Astrocyte of the spinal cord (primary cell): ENCODE measurements around the gene HAGH.

ENCODE experiments used
- DNase-seq: peaks from one replicate; pipeline ENCODE4 v3.0.0; 2011; ENCODE audit warnings: low read depth, low spot score
- H3K4me3 ChIP-seq: 2 replicates; pipeline ENCODE4 v1.5.1; 2011; ENCODE audit warnings: low read depth, mild to moderate bottlenecking, low read length, moderate library complexity
- in situ Hi-C: cut with HindIII; loops from 2 replicates; pipeline ENCODE4 v1.10.0; 2017; ENCODE audit warnings: low sequenced_read_pairs
- TF ChIP-seq, protein P1 (sequence below): IDR thresholded peaks from 2 replicates; pipeline ENCODE4 v1.5.1; 2012; ENCODE audit warnings: low read depth, mild to moderate bottlenecking, low read length, inconsistent platforms

The HAGH gene

DNA sequence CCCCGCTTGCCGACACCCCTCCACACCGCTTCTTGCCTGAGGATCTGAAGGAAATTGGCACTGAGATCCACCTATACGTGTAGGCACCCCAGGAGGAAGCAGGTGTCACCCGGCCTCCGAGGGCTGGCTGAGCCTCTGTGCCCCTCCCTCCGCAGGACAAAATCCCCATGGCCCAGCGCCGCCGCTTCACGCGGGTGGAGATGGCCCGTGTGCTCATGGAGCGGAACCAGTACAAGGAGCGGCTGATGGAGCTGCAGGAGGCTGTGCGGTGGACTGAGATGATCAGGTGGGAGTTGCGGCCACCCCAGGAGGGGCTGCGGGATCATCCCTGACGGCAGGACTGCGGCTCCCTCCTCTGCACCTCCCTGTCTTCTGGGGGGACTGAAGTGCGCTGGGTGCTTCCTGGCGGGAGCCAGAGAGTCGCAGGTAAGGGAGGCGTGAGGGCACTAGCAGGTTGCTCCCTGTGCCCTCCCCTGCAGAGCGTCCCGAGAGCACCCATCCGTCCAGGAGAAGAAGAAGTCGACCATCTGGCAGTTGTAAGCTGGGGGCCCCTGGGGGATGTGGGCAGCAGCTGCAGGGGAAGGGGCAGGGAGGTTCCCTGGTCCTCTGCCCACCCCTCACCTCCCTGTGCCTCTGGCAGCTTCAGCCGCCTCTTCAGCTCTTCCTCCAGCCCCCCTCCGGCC is 64.3 kb downstream of the HAGH start:
- DNase-seq, result no peak
- TF ChIP-seq, protein P1, sequence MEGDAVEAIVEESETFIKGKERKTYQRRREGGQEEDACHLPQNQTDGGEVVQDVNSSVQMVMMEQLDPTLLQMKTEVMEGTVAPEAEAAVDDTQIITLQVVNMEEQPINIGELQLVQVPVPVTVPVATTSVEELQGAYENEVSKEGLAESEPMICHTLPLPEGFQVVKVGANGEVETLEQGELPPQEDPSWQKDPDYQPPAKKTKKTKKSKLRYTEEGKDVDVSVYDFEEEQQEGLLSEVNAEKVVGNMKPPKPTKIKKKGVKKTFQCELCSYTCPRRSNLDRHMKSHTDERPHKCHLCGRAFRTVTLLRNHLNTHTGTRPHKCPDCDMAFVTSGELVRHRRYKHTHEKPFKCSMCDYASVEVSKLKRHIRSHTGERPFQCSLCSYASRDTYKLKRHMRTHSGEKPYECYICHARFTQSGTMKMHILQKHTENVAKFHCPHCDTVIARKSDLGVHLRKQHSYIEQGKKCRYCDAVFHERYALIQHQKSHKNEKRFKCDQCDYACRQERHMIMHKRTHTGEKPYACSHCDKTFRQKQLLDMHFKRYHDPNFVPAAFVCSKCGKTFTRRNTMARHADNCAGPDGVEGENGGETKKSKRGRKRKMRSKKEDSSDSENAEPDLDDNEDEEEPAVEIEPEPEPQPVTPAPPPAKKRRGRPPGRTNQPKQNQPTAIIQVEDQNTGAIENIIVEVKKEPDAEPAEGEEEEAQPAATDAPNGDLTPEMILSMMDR, result no peak
- H3K4me3 ChIP-seq, result no peak overlapping the region
- in situ Hi-C loops, result no loop called here

DNA sequence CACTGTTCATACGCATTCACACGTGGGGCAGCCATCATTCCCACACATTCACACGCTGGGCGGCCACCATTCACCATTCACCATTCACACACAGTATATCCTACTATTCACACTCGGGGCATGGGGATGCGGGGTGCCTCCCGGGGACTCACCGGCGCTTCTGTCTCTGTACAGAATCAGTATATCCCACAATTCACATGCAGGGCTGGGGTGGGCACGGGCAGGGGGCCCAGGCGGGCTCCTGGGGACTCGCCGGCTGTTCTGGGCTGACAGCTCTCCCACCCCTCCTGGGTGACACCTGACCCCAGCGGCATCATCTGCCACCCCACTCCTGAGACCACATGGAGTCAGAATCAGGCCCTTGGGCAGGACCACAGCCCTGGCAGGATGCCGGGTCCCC is 64.9 kb downstream of the HAGH start:
- in situ Hi-C loops, result no loop called here
- TF ChIP-seq, protein P1, result no peak
- no peak for DNase-seq

DNA sequence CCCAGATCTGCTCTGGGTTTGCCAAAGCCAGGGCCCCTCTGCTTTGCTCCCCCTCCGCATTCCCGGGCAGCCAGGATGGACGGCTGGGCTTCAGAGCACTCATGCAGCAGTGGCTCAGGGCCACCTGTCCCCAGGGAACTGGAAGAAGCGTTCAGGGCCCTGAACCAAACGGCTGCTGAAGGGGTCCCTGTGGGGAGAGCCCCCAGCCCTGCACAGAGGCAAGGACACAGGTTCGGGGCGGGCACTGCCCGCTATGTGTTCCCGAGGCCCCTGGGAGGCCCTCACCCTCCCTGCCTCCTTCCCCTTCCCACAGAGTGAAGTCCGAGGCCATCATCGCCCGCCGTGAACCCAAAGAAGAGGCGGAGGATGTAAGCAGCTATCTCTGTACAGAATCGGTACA is 65.7 kb downstream of the HAGH start:
- in situ Hi-C loops, result no loop called here
- TF ChIP-seq, protein P1, result no peak
- no peak for DNase-seq
- no peak overlapping the region for H3K4me3 ChIP-seq

More for the DNA sequence above, 64.9 kb downstream of the HAGH start:
- H3K4me3 ChIP-seq, result no peak overlapping the region

DNA sequence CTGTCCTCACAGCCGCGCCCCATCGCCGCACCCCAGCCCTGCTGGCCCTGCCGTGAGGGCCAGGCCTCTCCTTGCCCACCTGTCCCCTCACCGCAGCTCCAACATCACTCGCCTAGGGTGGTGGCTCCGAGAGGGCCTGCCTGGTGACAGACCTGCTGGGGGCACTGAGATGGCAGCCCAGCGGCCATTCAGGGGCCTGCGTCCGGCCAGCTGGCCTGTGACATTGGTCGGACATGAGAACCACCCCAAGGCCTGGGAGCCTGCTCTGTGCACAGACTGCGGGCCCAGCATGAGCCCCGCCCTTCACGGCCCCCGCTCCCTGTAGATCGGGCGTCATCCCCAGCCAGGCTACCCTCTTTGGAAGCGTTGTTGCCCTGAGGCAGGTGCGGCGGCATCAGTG is 67.1 kb downstream of the HAGH start:
- TF ChIP-seq, protein P1, result no peak
- H3K4me3 ChIP-seq, result no peak overlapping the region
- in situ Hi-C loops, result no loop called here
- no peak for DNase-seq

DNA sequence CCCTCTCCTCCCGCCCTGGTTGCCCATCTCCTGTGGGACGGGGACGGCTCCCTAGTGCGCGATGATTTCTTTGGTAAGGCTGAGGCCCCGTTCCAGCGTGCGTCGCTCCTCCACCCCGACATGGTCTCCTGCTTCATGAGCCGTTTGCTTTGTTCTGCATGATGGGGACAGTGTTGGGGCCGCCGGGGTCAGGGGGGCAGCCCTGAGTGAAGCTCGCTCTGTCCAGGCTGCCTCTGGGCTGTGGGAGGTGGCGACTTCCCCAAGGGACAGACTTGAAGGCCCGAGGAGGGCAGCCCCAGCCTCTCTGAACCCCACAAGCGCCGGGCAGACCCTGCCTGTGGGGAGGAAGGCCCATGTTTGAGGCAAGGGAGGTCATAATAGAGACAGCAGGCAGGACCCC is 67.7 kb downstream of the HAGH start:
- TF ChIP-seq, protein P1, result no peak
- DNase-seq, result no peak
- in situ Hi-C loops, result no loop called here

DNA sequence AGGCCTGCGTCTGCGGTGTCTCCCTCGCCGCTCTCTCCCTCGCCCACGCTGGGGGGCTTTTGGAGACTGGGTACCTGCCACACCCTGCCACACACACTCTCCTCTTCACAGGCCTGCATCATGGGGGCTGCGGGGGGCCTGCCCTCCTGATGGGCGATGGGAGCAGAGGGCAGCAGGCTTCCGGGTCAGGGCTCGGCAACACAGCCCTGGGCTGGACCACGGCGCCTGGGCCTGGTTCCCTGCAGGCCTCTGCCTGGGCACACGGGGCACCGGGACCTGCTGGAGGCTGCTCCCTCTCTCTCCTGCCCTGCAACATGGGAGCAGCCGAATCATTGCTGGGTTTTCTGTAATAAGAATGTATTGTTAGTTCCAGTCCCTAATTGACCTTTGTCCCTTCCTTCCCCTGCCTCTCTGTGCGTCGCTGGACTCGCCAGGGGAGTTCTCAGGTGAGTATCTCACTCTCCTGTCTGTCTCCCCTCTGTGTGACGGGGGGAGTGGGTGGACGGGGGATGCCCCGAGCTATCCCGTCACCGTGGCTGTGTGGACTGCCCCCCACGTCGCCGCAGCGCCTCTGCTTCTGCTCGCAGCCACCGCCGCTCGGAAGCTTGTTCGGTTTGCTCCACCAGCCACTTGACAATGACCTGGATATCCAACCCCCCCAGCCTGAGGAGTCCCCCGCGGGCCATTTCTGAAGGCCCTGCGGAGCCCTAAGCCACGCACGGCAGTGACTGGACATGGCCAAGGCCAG is 68.7 kb downstream of the HAGH start:
- in situ Hi-C loops, result no loop called here
- TF ChIP-seq, protein P1, result no peak
- no peak overlapping the region for H3K4me3 ChIP-seq
- DNase-seq, result no peak

More for the DNA sequence above, 67.7 kb downstream of the HAGH start:
- no peak overlapping the region for H3K4me3 ChIP-seq
